ENCODE data around the gene SLC22A23.

DNA sequence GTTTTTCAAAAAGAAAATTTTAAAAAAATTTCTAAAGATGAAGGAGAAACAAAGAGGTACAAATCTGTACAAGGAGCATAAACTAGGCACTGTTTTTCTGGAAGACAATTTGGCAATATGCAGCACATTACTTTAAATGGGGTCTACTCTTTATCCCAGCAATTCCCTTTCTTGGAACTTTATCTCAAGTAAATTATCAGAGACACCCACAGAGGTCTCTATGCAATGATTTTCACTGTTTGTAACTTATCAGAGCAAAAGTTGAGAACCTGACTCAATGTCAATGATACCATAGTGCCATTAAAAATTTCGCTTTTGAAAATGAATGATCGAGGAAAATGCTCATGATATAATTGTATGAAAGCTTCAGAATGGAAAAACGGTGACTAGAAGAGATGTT lies 35.7 kb downstream of the SLC22A23 start:
- TF ChIP-seq, protein P1, sequence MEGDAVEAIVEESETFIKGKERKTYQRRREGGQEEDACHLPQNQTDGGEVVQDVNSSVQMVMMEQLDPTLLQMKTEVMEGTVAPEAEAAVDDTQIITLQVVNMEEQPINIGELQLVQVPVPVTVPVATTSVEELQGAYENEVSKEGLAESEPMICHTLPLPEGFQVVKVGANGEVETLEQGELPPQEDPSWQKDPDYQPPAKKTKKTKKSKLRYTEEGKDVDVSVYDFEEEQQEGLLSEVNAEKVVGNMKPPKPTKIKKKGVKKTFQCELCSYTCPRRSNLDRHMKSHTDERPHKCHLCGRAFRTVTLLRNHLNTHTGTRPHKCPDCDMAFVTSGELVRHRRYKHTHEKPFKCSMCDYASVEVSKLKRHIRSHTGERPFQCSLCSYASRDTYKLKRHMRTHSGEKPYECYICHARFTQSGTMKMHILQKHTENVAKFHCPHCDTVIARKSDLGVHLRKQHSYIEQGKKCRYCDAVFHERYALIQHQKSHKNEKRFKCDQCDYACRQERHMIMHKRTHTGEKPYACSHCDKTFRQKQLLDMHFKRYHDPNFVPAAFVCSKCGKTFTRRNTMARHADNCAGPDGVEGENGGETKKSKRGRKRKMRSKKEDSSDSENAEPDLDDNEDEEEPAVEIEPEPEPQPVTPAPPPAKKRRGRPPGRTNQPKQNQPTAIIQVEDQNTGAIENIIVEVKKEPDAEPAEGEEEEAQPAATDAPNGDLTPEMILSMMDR (IDR thresholded peaks at IDR 0.05) = no peak
- no peak for TF ChIP-seq POLR2A (IDR thresholded peaks at IDR 0.05)
